ENCODE measurements around the gene FAF1.
"Not testable (repeated sequence)": the region's sequence is repeated elsewhere in the genome, so short reads cannot be mapped to it uniquely, and the experiment has no call there.

FAF1 gene

DNA sequence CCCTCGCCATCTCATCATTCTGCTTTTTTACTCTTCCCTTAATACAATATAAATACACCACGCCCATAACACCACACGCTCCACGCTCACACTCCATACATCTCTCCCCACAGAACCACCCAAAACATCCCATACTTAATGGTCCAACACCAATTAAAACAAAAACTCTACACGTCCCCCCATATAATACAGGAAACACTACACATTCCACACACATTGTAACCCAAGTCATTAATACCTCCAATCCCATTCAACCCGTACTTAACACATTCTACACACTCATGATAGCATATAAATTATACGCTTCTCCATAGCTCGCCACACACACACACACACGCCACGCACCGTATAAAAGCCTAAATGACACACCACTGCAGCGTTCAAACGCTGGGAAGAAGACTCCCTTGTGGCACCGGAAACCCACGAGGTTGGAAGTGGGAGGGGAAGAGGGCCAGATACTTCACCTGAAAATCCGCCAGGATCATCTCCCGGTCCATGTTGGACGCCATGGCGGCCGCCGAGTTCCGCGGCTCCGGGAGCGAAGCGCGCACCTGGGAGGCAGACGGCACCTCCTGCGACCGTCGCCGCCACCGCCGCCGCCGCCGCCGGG lies 659 bp downstream of the FAF1 start:
- DNase-seq (ENCODE audit: low spot score) = peak; percentile 27

DNA sequence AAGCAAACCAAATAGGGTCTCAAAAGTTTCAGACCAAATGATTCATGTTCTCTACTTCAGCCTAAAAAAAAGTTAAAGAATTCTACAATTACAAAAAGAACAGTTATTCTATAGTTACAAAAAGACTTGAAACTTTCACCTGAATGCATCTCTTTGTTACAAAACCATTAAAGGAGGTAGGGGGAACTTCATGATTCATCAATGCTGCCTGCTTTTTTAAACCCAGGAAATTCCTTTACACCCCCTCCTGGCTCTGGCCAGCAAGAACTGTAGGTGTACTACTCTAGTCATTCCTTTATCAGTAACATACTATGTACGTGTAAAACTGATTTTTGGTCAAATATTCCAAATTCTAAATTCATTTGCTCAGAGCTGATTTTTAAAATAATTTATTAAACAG lies 5.0 kb downstream of the FAF1 start:
- DNase-seq (ENCODE audit: low spot score) = no peak

DNA sequence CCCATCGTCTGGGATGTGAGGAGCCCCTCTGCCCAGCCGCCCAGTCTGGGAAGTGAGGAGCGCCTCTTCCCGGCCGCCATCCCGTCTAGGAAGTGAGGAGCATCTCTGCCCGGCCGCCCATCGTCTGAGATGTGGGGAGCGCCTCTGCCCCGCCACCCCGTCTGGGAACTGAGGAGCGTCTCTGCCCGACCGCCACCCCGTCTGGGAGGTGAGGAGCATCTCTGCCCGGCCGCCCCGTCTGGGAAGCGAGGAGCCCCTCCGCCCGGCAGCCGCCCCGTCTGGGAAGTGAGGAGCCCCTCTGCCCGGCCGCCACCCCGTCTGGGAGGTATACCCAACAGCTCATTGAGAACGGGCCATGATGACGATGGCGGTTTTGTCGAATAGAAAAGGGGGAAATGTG lies 7.5 kb downstream of the FAF1 start:
- not testable (repeated sequence) for DNase-seq (ENCODE audit: low spot score)

DNA sequence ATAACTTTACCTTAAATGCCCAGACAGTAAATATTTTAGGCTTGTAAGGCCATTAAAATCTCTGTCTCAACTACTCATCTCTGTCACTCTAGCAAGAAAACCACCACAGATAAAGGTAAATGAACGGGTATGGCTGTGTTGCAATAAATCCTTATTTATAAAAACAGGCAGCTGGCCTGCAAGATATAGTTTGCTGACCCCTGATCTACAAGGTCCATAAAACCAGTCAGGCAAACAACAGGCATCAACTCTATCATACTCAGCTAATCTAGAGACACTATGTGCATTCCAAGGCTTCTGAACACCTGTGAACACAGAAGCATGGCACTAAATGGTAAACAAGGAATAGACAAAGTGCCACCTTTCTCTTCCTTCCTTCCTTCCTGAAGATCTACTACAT lies 9.7 kb downstream of the FAF1 start:
- no peak for DNase-seq (ENCODE audit: low spot score)

DNA sequence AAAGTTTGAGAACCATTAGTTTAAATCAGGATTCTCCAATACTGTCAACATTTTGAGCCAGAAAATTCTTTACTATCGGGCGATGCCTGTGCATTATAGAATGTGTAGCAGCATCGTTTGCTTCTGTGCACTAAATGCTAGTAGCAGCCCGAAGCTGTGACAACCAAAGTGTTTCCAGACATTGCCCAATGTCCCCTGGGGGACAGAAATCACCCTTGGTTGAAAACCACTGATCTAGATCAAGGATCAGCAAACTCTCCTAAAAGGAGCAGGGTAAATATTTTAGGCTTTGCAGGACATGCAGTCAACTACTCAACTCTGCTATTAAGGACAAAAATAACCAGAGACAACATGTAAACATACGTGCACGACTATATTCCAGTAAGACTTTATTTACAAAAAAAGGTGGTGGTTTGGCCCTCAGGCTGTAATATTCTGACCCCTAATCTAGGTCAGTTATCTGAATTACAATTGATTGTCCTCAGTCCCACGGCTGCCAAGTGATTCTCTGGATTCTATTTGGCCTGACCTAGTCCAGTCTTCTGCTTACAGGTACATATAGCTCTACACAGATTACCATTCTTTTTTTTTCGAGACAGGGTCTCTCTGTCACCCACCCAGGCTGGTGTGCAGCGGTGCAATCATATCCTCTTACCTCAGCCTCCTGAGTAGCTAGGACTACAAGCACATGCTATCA lies 10.6 kb downstream of the FAF1 start:
- no peak for DNase-seq (ENCODE audit: low spot score)

DNA sequence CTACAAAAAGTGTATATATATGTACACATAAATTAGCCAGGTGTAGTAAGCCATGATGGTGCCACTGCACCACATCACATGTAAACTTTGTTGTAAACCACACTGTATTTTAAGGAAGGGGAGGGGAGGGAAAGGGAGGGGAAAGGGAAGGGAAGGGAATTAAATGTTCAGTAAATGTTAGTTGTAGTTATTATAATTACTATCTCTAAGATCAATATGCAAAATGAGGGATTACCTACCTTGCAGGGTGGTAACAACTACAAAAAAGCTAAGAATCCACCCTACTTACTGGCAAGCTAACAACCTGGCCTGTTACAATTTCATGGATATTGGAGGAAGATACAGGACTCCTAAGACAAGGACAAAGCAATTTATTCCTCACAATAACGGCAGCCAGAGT lies 17.7 kb downstream of the FAF1 start:
- no peak for DNase-seq (ENCODE audit: low spot score)

DNA sequence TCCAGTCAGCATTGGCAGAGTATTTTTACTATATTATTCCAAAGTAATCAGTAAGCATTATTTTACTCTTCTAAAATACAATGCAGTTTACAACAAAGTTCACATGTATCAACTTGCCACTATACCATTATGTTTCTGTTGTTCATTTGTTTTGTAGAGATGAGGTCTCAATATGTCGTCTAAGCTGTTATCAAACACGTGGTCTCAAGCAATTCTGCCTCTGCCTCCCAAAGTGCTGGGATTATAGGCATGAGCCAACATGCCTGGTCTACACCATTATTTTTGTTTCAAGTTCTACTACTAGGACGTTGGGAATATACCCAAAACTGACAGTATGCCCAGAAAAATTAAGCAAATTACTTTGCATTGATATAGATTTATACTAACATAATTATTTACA lies 19.8 kb downstream of the FAF1 start:
- DNase-seq (ENCODE audit: low spot score) = no peak

DNA sequence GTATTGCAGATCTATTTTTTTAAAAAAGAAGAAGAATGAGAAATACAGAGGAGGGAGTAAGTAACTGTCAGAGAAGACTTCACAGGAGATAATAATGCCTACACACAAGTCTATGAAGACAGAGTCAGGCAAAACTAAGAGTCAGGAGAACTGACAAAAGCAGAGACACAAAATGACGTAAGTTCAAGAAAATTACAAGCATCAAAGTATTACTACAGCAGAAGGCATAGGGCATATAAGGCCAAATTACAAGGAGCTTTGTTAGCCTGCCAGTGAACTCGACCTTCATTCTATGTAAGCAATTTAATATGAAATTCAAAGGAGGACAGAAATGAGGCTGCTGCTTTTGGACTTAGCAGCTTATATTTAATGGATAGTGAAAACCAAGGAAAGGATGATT lies 23.7 kb downstream of the FAF1 start:
- no peak for DNase-seq (ENCODE audit: low spot score)

DNA sequence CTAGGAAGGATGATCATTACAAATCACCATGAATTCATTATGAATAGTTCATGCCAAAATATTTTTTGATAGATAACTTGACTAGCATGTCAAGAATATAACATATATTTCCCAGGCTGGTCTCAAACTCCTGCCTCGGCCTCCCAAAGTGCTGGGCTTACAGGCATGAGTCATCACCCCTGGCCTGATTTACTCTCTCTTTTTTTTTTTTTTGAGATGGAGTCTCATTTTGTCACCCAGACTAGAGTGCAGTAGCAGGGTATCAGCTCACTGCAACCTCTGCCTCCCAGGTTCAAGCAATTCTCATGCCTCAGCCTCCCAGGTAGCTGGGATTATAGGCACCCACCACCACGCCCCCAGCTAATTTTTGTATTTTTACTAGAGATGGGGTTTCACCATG lies 24.8 kb downstream of the FAF1 start:
- DNase-seq (ENCODE audit: low spot score) = not testable (repeated sequence)

DNA sequence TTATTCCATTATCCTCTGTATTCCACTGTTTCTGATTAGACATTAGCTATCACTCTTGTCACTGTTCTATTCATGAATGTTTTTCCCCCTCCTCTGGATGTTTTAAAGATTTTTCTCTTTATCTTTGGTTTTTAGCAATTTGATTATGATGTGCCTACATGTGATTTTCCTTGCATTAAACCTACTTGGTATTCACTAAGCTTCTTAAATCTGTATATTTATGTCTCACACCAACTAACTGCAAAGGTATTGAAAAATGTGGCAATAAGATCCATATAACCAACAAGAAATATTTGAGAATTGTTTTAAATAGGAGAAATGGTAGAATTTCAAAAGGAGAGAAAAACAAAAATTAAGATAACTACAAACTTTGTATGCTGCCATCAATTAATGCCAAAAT lies 25.2 kb downstream of the FAF1 start:
- no peak for DNase-seq (ENCODE audit: low spot score)

DNA sequence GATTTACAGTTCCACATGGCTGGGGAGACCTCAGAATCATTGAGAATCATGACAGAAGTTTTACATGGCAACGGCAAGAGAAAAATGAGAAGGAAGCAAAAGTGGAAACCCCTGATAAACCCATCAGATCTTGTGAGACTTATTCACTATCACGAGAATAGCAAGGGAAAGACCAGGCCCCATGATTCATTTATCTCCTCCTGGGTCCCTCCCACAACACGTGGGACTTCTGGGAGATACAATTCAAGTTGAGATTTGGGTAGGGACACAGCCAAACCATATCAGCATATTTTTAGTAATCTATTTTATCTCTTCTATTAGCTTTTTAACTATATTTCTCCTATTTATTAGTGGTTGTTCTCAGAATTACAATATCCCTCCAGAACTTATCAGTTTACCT lies 26.3 kb downstream of the FAF1 start:
- DNase-seq (ENCODE audit: low spot score) = not testable (repeated sequence)

DNA sequence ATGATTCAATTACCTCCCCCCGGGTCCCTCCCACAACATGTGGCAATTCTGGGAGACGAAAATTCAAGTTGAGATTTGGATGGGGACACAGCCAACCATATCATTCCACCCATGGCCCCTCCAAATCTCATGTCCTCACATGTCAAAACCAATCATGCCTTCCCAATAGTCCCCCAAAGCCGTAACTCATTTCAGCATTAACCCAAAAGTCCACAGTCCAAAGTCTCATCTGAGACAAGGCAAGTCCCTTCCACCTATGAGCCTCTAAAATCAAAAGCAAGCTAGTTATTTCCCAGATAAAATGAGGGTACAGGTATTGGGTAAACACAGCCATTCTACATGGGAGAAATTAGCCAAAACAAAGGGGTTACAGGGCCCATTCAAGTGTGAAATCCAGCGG lies 28.0 kb downstream of the FAF1 start:
- DNase-seq (ENCODE audit: low spot score) = not testable (repeated sequence)

DNA sequence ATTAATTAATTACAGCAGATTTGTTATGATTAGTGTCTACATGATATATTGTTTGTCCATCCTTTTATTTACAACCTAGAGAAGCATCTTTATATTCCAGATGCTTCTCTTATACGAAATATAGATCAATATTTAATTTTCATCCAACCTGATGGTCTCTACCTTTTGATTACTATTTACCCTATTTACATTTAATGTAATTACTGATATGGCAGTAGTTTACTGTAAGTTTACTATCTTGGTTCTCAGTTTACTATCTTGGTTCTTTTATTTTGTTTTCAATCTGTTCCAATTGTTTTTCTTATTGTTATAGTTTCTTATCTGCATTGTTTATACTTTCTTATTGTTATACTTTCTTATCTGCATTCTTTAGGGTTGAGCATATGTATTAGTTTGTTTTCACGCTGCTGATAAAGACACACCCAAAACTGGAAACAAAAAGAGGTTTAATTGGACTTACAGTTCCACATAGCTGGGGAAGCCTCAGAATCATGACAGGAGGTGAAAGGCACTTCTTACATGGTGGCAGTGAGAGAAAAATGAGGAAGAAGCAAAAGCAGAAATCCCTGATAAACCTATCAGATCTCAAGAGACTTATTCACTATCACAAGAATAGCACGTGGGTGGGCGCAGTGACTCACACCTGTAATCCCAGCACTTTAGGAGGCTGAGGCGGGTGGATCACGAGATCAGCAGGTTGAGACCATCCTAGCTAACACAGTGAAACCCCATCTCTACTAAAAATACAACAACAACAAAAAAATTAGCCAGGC lies 28.9 kb downstream of the FAF1 start:
- no peak for DNase-seq (ENCODE audit: low spot score)

DNA sequence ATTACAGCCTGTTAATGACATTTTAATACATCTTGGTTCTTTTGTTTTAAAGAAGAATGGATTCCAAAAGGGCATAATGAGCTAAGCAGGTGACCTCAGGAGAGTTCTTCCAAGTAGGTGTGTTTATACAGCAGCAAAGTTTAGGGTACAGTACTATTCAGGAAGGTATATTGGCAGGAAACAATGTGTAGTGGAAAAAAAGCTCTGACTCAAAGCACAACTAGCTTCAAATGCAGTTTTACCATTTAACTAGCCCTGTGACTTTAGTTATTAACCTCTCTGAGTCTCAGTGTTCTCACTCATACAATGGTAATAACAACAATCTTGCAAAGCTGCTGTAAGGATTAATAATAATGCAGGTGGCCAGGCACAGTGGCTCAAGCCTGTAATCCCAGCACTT lies 29.9 kb downstream of the FAF1 start:
- DNase-seq (ENCODE audit: low spot score) = no peak

DNA sequence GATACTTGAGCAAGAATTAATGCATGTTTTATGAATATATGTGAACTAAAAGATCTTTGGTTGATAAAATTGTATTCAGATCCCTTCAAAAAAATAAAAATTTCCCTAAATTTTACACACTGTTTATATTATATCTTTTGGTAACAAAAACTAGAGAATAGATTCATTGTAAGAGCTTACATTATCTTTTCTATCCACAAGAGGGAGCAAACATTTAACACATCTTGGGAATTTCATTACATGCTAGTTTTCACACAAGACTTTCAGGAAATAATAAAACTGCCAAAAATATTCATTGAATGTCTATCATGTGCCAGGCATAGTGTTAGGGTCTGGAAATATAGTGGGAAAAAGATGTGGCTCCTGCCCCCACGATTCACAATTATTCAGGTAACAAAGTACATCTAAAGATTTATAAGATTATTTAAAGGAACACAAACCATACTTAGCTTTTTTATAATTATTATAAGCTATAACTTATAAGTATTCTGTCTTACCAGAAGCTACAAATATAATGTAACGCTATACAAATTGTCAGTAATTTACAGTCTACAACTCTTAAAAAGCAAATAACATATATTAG lies 30.6 kb downstream of the FAF1 start:
- DNase-seq (ENCODE audit: low spot score) = peak; percentile 13

DNA sequence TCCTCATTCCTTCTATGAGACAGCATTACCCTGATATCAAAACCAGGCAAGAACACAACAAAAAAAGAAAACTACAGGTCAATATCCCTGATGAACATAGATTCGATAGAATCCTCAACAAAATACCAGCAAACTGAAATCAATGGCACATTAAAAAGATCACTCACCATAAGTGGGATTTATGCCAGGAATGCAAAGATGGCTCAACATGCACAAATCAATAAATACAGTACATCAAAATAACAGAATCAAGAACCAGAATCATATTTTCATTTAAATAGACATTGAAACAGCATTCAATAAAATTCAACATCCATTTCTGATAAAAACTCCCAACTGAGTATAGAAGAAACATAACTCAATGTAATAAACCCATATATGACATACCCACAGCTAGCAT lies 36.5 kb downstream of the FAF1 start:
- DNase-seq (ENCODE audit: low spot score) = no peak

DNA sequence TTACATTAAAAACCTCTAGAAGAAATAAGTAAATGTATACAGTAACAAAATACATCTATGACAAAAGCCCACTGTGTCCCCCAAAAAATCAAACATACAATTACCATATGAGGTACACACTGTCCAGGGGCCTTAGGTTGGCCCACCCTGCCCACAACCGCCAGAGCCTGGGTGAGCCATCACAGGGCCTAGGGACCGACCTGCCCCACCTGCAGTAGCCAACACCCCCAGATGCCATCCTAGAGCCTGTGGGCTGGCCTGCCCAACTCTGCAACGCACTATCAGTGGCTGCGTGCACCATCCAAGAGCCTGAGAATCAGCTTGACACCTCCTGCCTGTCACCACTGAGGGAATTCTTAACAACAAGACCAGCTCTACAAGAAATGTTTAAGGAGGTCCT lies 39.0 kb downstream of the FAF1 start:
- DNase-seq (ENCODE audit: low spot score) = no peak

DNA sequence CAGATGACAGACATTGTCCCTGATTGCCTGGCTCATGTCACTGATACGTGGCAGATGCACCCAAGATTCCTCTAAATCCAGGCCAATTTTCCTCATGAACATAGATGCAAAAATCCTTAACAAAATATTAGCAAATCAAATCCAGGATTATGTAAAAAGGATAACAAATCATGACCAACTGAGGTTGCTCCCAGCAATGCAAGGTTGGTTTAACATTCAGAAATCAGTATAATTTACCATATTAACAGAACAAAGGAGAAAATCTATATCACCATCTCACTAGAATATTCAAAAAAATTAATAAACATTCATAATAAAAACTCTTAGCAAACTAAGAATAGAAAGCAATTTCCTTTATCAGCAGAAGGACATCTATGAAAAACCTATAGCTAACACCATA lies 39.7 kb downstream of the FAF1 start:
- DNase-seq (ENCODE audit: low spot score) = no peak

DNA sequence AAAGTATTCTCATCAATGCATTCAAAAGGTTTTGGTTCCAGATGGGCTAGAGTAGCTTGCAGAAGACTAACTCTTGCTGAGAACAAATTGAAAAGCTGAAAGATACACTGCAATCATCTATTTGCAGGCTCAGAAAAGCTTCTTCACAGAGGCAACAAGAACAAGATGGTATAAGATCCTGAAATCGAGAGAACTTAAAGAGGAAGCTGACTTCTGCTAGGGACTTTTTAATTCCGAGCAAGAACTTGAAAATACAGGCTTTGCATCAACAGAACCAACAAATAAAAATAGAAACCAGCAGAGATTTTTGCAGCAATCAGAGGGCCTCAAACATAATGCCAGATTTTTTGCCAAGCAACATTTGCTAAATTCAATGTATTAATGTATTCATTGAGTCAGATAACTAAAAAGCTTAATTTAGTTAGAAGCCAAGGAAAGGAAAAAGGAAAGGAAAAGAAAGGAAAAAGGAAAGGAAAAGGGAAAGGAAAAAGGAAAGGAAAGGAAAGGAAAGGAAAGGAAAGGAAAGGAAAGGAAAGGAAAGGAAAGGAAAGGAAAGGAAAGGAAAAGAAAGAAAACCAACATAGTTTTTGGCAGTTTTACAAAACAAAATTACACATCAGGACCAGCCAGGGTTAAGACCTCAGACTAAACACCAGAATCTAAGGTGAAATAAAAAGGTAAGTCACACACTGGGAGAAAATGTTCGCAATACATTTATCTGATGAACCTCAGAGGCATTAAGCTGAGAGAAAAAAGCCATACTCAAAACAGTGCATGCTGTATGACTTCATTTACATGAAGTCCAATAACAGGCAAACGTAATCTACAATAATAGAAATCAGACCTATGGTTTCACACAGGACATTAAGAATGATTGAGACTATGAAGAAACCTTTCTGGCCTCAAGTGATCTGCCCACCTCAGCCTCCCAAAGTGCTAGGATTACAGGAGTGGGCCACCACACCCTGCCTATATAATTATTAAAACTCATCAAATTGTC lies 42.6 kb downstream of the FAF1 start:
- no peak for DNase-seq (ENCODE audit: low spot score)

DNA sequence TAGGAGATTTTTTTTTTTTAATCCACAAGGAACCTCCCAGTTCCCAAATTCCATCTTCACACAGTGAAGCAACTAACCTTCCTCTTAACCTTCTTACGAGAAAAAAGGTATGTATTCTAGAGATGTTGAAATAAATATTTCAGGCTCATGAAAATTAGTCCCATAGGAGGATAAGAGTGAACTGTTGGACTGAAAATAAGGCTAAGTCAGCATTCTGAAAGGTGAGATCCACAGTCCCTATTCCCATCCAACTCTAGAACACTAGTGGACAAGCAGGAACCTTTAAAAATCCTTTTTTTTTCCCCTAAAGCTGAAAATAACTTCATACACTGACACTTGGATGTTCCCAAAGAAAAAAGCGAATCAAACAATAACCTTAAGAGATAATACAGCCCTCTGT lies 44.4 kb downstream of the FAF1 start:
- no peak for DNase-seq (ENCODE audit: low spot score)

DNA sequence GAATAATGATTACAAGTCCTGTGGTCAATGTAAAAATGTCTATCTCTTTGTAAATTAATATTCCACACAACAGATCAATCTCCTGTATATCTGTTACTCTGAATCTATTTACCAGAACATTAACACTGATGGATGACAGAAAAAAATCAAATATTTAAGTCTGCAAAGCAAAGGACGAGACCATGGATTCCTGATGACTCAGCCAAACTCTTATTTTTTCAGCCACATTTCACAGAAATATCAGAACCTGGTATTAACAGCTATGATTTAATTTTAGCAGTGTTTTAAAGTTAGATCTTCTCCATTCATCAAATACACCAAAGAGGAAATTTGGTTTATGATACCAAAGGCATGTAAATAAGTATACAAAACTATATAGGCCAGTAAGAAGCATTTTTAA lies 46.1 kb downstream of the FAF1 start:
- no peak for DNase-seq (ENCODE audit: low spot score)

DNA sequence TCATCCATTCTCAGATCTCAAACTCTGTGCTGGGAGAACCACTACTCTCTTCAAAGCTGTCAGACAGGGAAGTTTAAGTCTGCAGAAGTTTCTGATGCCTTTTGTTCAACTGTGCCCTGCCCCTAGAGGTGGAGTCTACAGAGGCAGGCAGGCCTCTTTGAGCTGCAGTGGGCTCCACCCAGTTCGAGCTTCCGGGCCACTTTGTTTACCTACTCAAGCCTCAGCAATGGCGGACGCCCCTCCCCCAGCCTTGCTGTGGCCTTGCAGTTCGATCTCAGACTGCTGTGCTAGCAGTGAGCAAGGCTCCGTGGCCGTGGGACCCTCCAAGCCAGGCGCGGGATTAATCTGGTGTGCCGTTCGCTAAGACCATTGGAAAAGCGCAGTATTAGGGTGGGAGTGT lies 49.7 kb downstream of the FAF1 start:
- not testable (repeated sequence) for DNase-seq (ENCODE audit: low spot score)

Data from CD4-positive, alpha-beta T cell treated with Interleukin-15 for 4 hours (primary cell).